ENCODE data around the gene KLRG1. TPM values are rescaled to one million over a fixed set of nuclear protein-coding genes. Genes with fewer than 3 reads are reported as not detected.

KLRG1 gene
- total and polyA plus RNA-seq, 7 experiments from 2014 or later, result 2.8 to 43.8 (median 18.0) TPM

DNA sequence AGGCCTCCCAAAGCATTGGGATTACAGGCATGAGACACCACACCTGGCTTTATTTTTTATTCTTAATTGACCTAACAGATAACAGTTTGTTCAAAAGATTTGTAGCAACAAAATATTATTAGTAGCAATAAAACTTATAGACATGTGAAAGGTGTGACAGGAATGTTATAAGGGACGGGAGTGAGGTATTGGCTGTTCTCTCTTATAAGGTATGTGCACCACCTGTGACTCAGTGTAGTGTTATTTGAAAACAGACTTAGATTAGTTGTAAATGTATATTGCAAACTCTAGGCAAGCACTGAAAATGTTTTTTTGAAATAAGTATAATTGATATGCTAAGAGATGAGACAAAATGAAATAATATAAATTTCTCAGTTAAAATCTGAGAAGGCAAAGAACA, 57.8 kb downstream of the KLRG1 start:
- no peak for DNase-seq
- no peak overlapping the region for H3K27ac ChIP-seq (ENCODE audit: low read depth, low read length)
- Mint-ChIP-seq H3K4me1 (peaks cover 2 to 38% (median 13%) of the 10 kb centered on the region in 7 donors), H3K36me3 (peaks cover 0 to 15% (median 13%) of the 10 kb centered on the region in 5 donors), H3K27me3 (peaks cover 0 to 7% (median 0%) of the 10 kb centered on the region in 5 donors), H3K4me3 (no peak overlapping the region), H3K27ac (peak overlapping the region in 2 of 9 donors; percentile 2 to 30), H3K9me3 (peaks cover 0 to 14% (median 3%) of the 10 kb centered on the region in 11 donors)
- H3K27me3 ChIP-seq (ENCODE audit: control insufficient read depth in 2 of 2, insufficient read depth in 2 of 2, low read length in 2 of 2), result no peaks in the 10 kb centered on the region
- POLR2A ChIA-PET, result interaction anchor here (0.9 to 1.7 kb wide), 5 partner anchors 11 to 134 kb away, joined by 3 to 8 read pairs (median 3); partner anchors contain the start of gene M6PR
- intact Hi-C loops (cut with micrococcal nuclease), result loop anchor here in 1 of 2 donors (5.0 kb wide), 1 partner anchor 350 kb away; the partner anchor contains the start of gene RIMKLB
- peaks cover 5 to 11% of the 10 kb centered on the region in 2 donors for H3K4me1 ChIP-seq (ENCODE audit: control insufficient read depth in 2 of 2, insufficient read depth in 2 of 2, low read length in 2 of 2)
- no peaks in the 10 kb centered on the region for H3K9me3 ChIP-seq (ENCODE audit: control insufficient read depth in 2 of 3, low read length in 3 of 3)
- CTCF ChIA-PET, result interaction anchor here (0.6 to 8.9 kb wide), 5 partner anchors 11 to 369 kb away, joined by 3 to 158 read pairs (median 4); partner anchors contain the start of gene M6PR
- no peaks in the 10 kb centered on the region for H3K36me3 ChIP-seq (ENCODE audit: control insufficient read depth in 2 of 3, insufficient read depth in 3 of 3, low read length in 3 of 3)
- no peak for ATAC-seq
- no peak overlapping the region for H3K4me3 ChIP-seq (ENCODE audit: low read length)

DNA sequence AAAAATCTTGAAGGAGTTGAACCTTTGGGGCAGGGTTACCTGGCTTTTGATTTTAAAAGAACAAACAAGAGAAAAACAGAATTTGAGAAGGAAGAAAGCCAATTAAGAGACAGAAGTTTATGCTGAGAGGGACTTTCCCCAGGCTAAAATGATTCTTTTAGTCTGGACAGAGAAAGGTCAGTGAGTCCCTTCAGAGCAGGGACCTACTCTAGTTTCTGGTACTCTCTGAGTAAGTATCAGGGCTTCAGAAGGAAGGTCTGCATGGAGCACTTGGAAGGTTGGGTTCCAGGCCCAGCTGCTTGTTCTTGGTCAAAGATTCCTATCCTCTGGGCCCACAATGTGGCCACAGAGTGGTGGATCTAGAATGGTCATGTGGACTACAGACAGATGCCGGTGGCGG, 59.6 kb downstream of the KLRG1 start:
- Histone ChIP-seq H3K27ac (ENCODE audit: low read depth, low read length) (no peak overlapping the region), H3K9me3 (ENCODE audit: control insufficient read depth in 2 of 3, low read length in 3 of 3) (no peaks in the 10 kb centered on the region), H3K4me3 (ENCODE audit: low read length) (no peak overlapping the region), H3K4me1 (ENCODE audit: control insufficient read depth in 2 of 2, insufficient read depth in 2 of 2, low read length in 2 of 2) (peaks cover 5 to 6% of the 10 kb centered on the region in 2 donors), H3K36me3 (ENCODE audit: control insufficient read depth in 2 of 3, insufficient read depth in 3 of 3, low read length in 3 of 3) (no peaks in the 10 kb centered on the region), H3K27me3 (ENCODE audit: control insufficient read depth in 2 of 2, insufficient read depth in 2 of 2, low read length in 2 of 2) (no peaks in the 10 kb centered on the region)
- ChIA-PET CTCF (interaction anchor here (0.6 to 8.9 kb wide), 24 partner anchors 10 to 504 kb away, joined by 3 to 158 read pairs (median 8); partner anchors contain the start of gene M6PR), POLR2A (interaction anchor here (1.0 to 1.9 kb wide), 5 partner anchors 10 to 404 kb away, joined by 3 to 26 read pairs (median 5); partner anchors contain the start of gene M6PR)
- DNase-seq (no peak), ATAC-seq (no peak)
- intact Hi-C loops (cut with micrococcal nuclease), result loop anchor here (1.0 to 5.0 kb wide), 11 partner anchors 10 to 505 kb away; partner anchors contain the start of genes PHC1 (in 2 of the 2) and RIMKLB (in 1 of the 2)
- H3K27ac Mint-ChIP-seq, result peak overlapping the region in 4 of 9 donors; percentile 2 to 65 (median 28)
- peaks cover 0 to 14% (median 3%) of the 10 kb centered on the region in 11 donors for H3K9me3 Mint-ChIP-seq
- peaks cover 0 to 4% (median 0%) of the 10 kb centered on the region in 5 donors for H3K27me3 Mint-ChIP-seq
- peaks cover 2 to 32% (median 13%) of the 10 kb centered on the region in 7 donors for H3K4me1 Mint-ChIP-seq
- H3K4me3 Mint-ChIP-seq, result no peak overlapping the region
- H3K36me3 Mint-ChIP-seq, result peaks cover 0 to 15% (median 9%) of the 10 kb centered on the region in 5 donors

DNA sequence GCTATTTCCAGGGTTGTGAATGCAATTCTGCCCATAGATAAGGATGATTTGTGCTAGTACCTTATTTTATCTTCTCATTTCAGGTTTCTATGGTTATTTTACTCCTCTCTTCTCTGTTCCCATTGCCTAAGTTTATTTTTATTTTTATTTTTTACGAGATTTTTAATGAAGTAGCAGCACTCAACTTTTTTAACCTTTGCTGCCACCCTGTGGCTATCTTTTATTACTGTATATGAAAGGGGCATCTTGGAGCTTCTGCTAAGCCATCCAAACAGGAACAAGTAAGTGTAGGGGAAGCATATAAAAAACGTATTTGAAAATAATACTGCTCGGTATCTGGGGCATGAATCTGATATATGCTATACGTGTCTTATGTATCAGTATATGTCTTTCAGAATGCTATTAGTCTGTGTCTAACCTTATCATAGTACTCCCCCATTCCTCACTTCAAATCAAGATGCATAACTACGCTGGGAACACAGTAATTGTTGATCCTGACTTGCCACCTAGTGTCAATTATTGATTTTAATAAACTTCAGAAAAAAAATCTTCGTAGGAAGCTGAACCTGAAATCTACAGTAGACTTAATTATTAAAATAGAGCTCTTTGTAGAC, 60.3 kb downstream of the KLRG1 start:
- Histone ChIP-seq H3K9me3 (ENCODE audit: control insufficient read depth in 2 of 3, low read length in 3 of 3) (no peaks in the 10 kb centered on the region), H3K4me3 (ENCODE audit: low read length) (no peak overlapping the region), H3K27ac (ENCODE audit: low read depth, low read length) (no peak overlapping the region), H3K27me3 (ENCODE audit: control insufficient read depth in 2 of 2, insufficient read depth in 2 of 2, low read length in 2 of 2) (no peaks in the 10 kb centered on the region), H3K36me3 (ENCODE audit: control insufficient read depth in 2 of 3, insufficient read depth in 3 of 3, low read length in 3 of 3) (no peaks in the 10 kb centered on the region), H3K4me1 (ENCODE audit: control insufficient read depth in 2 of 2, insufficient read depth in 2 of 2, low read length in 2 of 2) (peaks cover 5 to 6% of the 10 kb centered on the region in 2 donors)
- Mint-ChIP-seq H3K27me3 (peaks cover 0 to 4% (median 0%) of the 10 kb centered on the region in 5 donors), H3K4me1 (peaks cover 2 to 32% (median 13%) of the 10 kb centered on the region in 7 donors), H3K9me3 (peaks cover 0 to 14% (median 3%) of the 10 kb centered on the region in 11 donors), H3K27ac (peak overlapping the region in 4 of 9 donors; percentile 31 to 70 (median 40)), H3K4me3 (no peak overlapping the region), H3K36me3 (peaks cover 0 to 15% (median 9%) of the 10 kb centered on the region in 5 donors)
- ATAC-seq, result peak; percentile 84
- DNase-seq, result peak in 7 of 9 donors; percentile 41 to 71 (median 57)
- CTCF ChIA-PET, result interaction anchor here (0.6 to 8.9 kb wide), 30 partner anchors 11 to 505 kb away, joined by 3 to 158 read pairs (median 6); partner anchors contain the start of gene M6PR
- intact Hi-C loops (cut with micrococcal nuclease), result loop anchor here (1.0 to 5.0 kb wide), 11 partner anchors 10 to 505 kb away; partner anchors contain the start of genes PHC1 (in 2 of the 2) and RIMKLB (in 1 of the 2)
- POLR2A ChIA-PET, result interaction anchor here (1.0 to 1.9 kb wide), 5 partner anchors 11 to 405 kb away, joined by 3 to 26 read pairs (median 5); partner anchors contain the start of gene M6PR

DNA sequence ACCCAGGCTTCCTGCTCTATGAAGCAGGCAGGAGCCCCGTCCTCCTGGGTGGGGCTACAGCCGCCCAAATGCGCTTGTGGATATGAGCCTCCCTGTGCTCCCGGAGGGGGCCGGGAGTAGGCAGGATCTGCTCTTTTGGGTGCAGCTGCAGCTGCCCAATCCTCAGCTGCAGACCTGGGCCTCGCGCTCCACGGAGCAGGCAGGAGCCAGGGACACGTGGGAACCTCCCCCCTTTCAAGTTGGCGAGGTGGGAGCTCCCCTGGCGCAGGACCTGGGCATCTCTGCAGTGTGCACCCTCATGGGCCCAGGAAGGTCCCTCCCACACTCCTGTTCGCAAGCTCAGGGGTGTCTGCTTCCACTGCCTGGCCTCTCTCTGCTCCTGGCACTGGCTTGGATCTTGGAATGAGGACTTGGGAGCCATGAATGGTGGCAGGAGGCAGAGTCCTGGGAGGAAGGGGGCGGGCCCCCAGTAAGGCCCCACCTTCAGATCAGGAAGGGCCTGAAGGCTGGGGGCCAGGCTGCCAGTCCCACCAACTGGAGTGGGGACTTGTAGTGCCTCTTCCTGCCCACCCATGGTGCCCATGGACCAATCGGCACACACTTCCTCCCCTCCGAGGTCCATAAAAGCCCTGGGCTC, 61.3 kb downstream of the KLRG1 start:
- peaks cover 0 to 4% (median 0%) of the 10 kb centered on the region in 5 donors for H3K27me3 Mint-ChIP-seq
- peaks cover 2 to 28% (median 13%) of the 10 kb centered on the region in 7 donors for H3K4me1 Mint-ChIP-seq
- H3K36me3 ChIP-seq (ENCODE audit: control insufficient read depth in 2 of 3, insufficient read depth in 3 of 3, low read length in 3 of 3), result no peaks in the 10 kb centered on the region
- no peak overlapping the region for H3K27ac Mint-ChIP-seq
- CTCF ChIA-PET, result interaction anchor here (1.0 to 8.9 kb wide), 21 partner anchors 12 to 506 kb away, joined by 3 to 158 read pairs (median 8); partner anchors contain the start of gene M6PR
- peaks cover 0 to 8% (median 4%) of the 10 kb centered on the region in 5 donors for H3K36me3 Mint-ChIP-seq
- DNase-seq, result no peak
- H3K4me3 Mint-ChIP-seq, result no peak overlapping the region
- no peak overlapping the region for H3K4me3 ChIP-seq (ENCODE audit: low read length)
- H3K27ac ChIP-seq (ENCODE audit: low read depth, low read length), result no peak overlapping the region
- peaks cover 5 to 6% of the 10 kb centered on the region in 2 donors for H3K4me1 ChIP-seq (ENCODE audit: control insufficient read depth in 2 of 2, insufficient read depth in 2 of 2, low read length in 2 of 2)
- intact Hi-C loops (cut with micrococcal nuclease), result no loop called here
- ATAC-seq, result no peak
- no peaks in the 10 kb centered on the region for H3K9me3 ChIP-seq (ENCODE audit: control insufficient read depth in 2 of 3, low read length in 3 of 3)
- H3K9me3 Mint-ChIP-seq, result peaks cover 0 to 9% (median 2%) of the 10 kb centered on the region in 11 donors
- no peaks in the 10 kb centered on the region for H3K27me3 ChIP-seq (ENCODE audit: control insufficient read depth in 2 of 2, insufficient read depth in 2 of 2, low read length in 2 of 2)
- POLR2A ChIA-PET, result interaction anchor here (0.6 to 1.9 kb wide), 3 partner anchors 101 to 751 kb away, joined by 3 to 26 read pairs (median 3); partner anchors contain the start of gene M6PR

DNA sequence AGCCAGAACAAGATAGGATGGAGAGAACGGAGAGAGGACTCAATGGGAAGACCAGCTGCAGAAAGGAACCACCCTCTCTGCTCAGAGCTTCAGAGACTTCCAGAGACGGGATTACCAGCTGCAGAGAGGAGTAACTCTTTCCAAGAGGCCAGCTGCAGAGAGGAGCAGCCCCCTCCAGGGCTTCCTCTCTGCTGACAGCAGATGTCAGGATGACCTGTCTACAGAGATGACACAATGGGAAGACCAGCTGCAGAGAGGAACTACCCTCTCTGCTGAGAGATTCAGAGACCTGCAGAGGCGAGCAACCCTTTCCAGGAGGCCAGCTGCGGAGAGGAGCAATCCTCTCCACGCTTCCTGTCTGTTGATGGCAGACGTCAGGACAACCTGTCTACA, 61.8 kb downstream of the KLRG1 start:
- intact Hi-C loops (cut with micrococcal nuclease), result no loop called here
- ATAC-seq, result no peak
- peaks cover 2 to 23% (median 11%) of the 10 kb centered on the region in 7 donors for H3K4me1 Mint-ChIP-seq

DNA sequence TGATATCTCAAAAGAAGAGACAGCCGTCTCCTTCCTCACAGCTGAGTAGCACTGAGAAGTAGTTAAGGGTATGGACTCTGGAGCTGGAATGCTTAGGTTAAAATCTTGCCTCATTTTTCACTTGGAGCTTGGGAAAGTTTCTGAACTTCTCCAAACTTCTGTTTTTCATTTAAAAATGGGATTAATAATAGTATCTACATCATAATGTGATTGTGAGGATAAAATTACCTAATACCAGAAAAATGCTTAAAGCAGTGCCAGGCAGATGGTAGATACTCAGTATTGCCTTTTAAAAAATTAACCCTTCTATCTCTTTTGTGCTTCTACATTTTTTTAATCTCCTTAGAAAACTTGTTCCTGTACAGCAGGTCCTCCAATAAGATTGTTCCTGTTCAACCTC, 63.3 kb downstream of the KLRG1 start:
- H3K27me3 Mint-ChIP-seq, result peaks cover 0 to 4% (median 0%) of the 10 kb centered on the region in 5 donors
- CTCF ChIA-PET, result interaction anchor here (1.5 to 8.9 kb wide), 2 partner anchors 102 to 371 kb away, joined by 4 to 158 read pairs; partner anchors contain the start of gene M6PR
- peaks cover 2 to 12% (median 7%) of the 10 kb centered on the region in 7 donors for H3K4me1 Mint-ChIP-seq
- H3K4me3 ChIP-seq (ENCODE audit: low read length), result no peak overlapping the region
- no peaks in the 10 kb centered on the region for H3K36me3 ChIP-seq (ENCODE audit: control insufficient read depth in 2 of 3, insufficient read depth in 3 of 3, low read length in 3 of 3)
- no peaks in the 10 kb centered on the region for H3K9me3 Mint-ChIP-seq
- H3K27ac Mint-ChIP-seq, result peak overlapping the region in 1 of 9 donors; percentile 62
- POLR2A ChIA-PET, result no interaction called here
- H3K36me3 Mint-ChIP-seq, result peaks cover 0 to 3% (median 0%) of the 10 kb centered on the region in 5 donors
- H3K27ac ChIP-seq (ENCODE audit: low read depth, low read length), result no peak overlapping the region
- H3K4me3 Mint-ChIP-seq, result no peak overlapping the region
- DNase-seq (no peak), ATAC-seq (no peak)
- H3K9me3 ChIP-seq (ENCODE audit: control insufficient read depth in 2 of 3, low read length in 3 of 3), result no peaks in the 10 kb centered on the region
- H3K4me1 ChIP-seq (ENCODE audit: control insufficient read depth in 2 of 2, insufficient read depth in 2 of 2, low read length in 2 of 2), result no peaks in the 10 kb centered on the region
- no peaks in the 10 kb centered on the region for H3K27me3 ChIP-seq (ENCODE audit: control insufficient read depth in 2 of 2, insufficient read depth in 2 of 2, low read length in 2 of 2)
- intact Hi-C loops (cut with micrococcal nuclease), result no loop called here

More for the DNA sequence above, 61.8 kb downstream of the KLRG1 start:
- no peaks in the 10 kb centered on the region for H3K9me3 ChIP-seq (ENCODE audit: control insufficient read depth in 2 of 3, low read length in 3 of 3)
- H3K27ac ChIP-seq (ENCODE audit: low read depth, low read length), result no peak overlapping the region
- Mint-ChIP-seq H3K4me3 (no peak overlapping the region), H3K36me3 (peaks cover 0 to 3% (median 2%) of the 10 kb centered on the region in 5 donors), H3K27me3 (peaks cover 0 to 4% (median 0%) of the 10 kb centered on the region in 5 donors), H3K9me3 (peaks cover 0 to 4% (median 0%) of the 10 kb centered on the region in 11 donors), H3K27ac (no peak overlapping the region)
- H3K4me1 ChIP-seq (ENCODE audit: control insufficient read depth in 2 of 2, insufficient read depth in 2 of 2, low read length in 2 of 2), result peaks cover 3 to 5% of the 10 kb centered on the region in 2 donors
- H3K27me3 ChIP-seq (ENCODE audit: control insufficient read depth in 2 of 2, insufficient read depth in 2 of 2, low read length in 2 of 2), result no peaks in the 10 kb centered on the region
- H3K36me3 ChIP-seq (ENCODE audit: control insufficient read depth in 2 of 3, insufficient read depth in 3 of 3, low read length in 3 of 3), result no peaks in the 10 kb centered on the region
- H3K4me3 ChIP-seq (ENCODE audit: low read length), result no peak overlapping the region
- no peak for DNase-seq
- ChIA-PET CTCF (interaction anchor here (0.7 to 8.9 kb wide), 9 partner anchors 101 to 388 kb away, joined by 3 to 158 read pairs (median 14); partner anchors contain the start of gene M6PR), POLR2A (interaction anchor here (0.6 kb wide), 1 partner anchor 751 kb away, joined by 3 read pairs; no protein-coding TSS in a partner anchor)

Data from naive thymus-derived CD4-positive, alpha-beta T cell (primary cell).